OCI-LY1 (cell line): Measurements from ENCODE around the gene RESP18.

Experiments used
- H2AFZ ChIP-seq: fragments of 200-600 bp; sonication (generic), shearing (Covaris generic); 2 replicates; pipeline ENCODE4 v1.6.0; 2014; ENCODE audit warnings: antibody characterized with exemption, mild to moderate bottlenecking, low read length
- H3F3A ChIP-seq: fragments of 200-600 bp; sonication (generic), shearing (Covaris generic); 2 replicates; pipeline ENCODE4 v1.6.0; 2014; ENCODE audit warnings: mild to moderate bottlenecking, antibody characterized with exemption, low read length, moderate library complexity; ENCODE audit not compliant: insufficient read depth
- H3K27ac ChIP-seq: fragments of 200-600 bp; sonication (generic); 2 replicates; pipeline ENCODE4 v1.5.1; 2014; ENCODE audit warnings: low read length, mixed run types, mild to moderate bottlenecking, low read depth; ENCODE audit not compliant: poor library complexity, severe bottlenecking
- H3K27me3 ChIP-seq: fragments of 200-600 bp; sonication (generic); 2 replicates; pipeline ENCODE4 v1.6.0; 2014; ENCODE audit warnings: antibody characterized with exemption, mild to moderate bottlenecking, low read length, moderate library complexity; ENCODE audit not compliant: insufficient read depth
- H3K36me3 ChIP-seq: fragments of 200-600 bp; sonication (generic); 2 replicates; pipeline ENCODE4 v1.6.1; 2014; ENCODE audit warnings: mild to moderate bottlenecking, antibody characterized with exemption, low read length, moderate library complexity, mixed read lengths; ENCODE audit not compliant: insufficient read depth
- H3K4me1 ChIP-seq: fragments of 200-600 bp; sonication (generic); 2 replicates; pipeline ENCODE4 v1.5.1; 2014; ENCODE audit warnings: mild to moderate bottlenecking, low read length, moderate library complexity; ENCODE audit not compliant: insufficient read depth, severe bottlenecking
- H3K4me2 ChIP-seq: fragments of 200-600 bp; sonication (generic), shearing (Covaris generic); 2 replicates; pipeline ENCODE4 v1.6.1; 2014; ENCODE audit warnings: low read length
- H3K4me3 ChIP-seq: fragments of 200-600 bp; sonication (generic); 2 replicates; pipeline ENCODE4 v1.5.1; 2014; ENCODE audit warnings: low read length, low read depth, mild to moderate bottlenecking, mixed read lengths; ENCODE audit not compliant: poor library complexity, severe bottlenecking
- H3K79me2 ChIP-seq: fragments of 200-600 bp; shearing (Covaris generic); 2 replicates; pipeline ENCODE4 v1.6.1; 2016; ENCODE audit warnings: mixed run types, low read length, mixed read lengths; ENCODE audit not compliant: insufficient read depth
- H3K9ac ChIP-seq: fragments of 200-600 bp; sonication (generic), shearing (Covaris generic); 2 replicates; pipeline ENCODE4 v1.6.1; 2014; ENCODE audit warnings: mild to moderate bottlenecking, low read length, mixed read lengths
- H3K9me2 ChIP-seq: fragments of 200-600 bp; sonication (generic), shearing (Covaris generic); 2 replicates; pipeline ENCODE4 v1.6.1; 2014; ENCODE audit warnings: low read depth, mild to moderate bottlenecking, low read length, mixed read lengths
- H3K9me3 ChIP-seq: fragments of 200-600 bp; shearing (Covaris generic); 2 replicates; pipeline ENCODE4 v1.6.1; 2014; ENCODE audit warnings: low read length, mixed read lengths
- H4K20me1 ChIP-seq: fragments of 200-600 bp; sonication (generic), shearing (Covaris generic); 2 replicates; pipeline ENCODE4 v1.6.0; 2016; ENCODE audit warnings: mild to moderate bottlenecking, low read length; ENCODE audit not compliant: insufficient read depth
- EZH2 ChIP-seq: fragments of 200-600 bp; sonication (generic), shearing (Covaris generic); IDR thresholded peaks from 2 replicates; pipeline ENCODE4 v1.8.0; 2017; ENCODE audit warnings: borderline replicate concordance, mixed run types, mild to moderate bottlenecking, antibody characterized with exemption, low read length, moderate library complexity, mixed read lengths
- TF ChIP-seq, protein P1 (sequence below): fragments of 200-600 bp; sonication (generic), shearing (Covaris generic); IDR thresholded peaks from 2 replicates; pipeline ENCODE4 v1.5.1; 2017; ENCODE audit warnings: mild to moderate bottlenecking, antibody characterized with exemption, low read length, moderate library complexity, mixed read lengths

The RESP18 gene

DNA sequence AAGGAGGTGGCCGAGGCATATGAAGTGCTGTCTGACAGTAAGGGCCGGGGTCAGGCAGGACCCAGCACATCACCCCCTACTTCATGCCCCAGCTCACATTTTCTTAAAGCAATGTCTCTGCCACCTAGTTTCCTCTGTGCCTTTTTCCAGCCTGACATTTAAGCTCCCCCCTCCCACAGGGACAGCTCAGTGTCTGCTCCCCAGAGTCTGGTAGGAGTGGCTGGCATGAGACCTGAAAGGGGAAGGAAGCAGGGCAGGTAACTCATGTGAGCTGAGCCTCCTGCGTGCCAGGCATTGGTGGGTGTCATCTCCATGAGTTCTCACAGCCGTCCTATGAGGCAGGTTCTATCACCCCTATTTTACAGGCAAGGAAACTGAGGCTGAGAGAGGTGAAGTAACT is 51.9 kb downstream of the RESP18 start:
- Histone ChIP-seq H3K4me3 (peak overlapping the region; percentile 79), H3K79me2 (peaks cover 16% of the 10 kb centered on the region), H3K9me3 (no peaks in the 10 kb centered on the region), H3K4me2 (peak overlapping the region; percentile 95), H3K36me3 (peaks cover 46% of the 10 kb centered on the region), H2AFZ (no peak overlapping the region), H3K4me1 (peaks cover 48% of the 10 kb centered on the region), H3F3A (no peaks in the 10 kb centered on the region), H3K27me3 (no peaks in the 10 kb centered on the region), H3K9ac (peak overlapping the region; percentile 71; the same call in 1 of the 2 replicates), H3K9me2 (no peaks in the 10 kb centered on the region), H3K27ac (peak overlapping the region; percentile 99), H4K20me1 (no peaks in the 10 kb centered on the region)
- TF ChIP-seq EZH2 = no peak
- TF ChIP-seq, protein P1, sequence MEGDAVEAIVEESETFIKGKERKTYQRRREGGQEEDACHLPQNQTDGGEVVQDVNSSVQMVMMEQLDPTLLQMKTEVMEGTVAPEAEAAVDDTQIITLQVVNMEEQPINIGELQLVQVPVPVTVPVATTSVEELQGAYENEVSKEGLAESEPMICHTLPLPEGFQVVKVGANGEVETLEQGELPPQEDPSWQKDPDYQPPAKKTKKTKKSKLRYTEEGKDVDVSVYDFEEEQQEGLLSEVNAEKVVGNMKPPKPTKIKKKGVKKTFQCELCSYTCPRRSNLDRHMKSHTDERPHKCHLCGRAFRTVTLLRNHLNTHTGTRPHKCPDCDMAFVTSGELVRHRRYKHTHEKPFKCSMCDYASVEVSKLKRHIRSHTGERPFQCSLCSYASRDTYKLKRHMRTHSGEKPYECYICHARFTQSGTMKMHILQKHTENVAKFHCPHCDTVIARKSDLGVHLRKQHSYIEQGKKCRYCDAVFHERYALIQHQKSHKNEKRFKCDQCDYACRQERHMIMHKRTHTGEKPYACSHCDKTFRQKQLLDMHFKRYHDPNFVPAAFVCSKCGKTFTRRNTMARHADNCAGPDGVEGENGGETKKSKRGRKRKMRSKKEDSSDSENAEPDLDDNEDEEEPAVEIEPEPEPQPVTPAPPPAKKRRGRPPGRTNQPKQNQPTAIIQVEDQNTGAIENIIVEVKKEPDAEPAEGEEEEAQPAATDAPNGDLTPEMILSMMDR = no peak

DNA sequence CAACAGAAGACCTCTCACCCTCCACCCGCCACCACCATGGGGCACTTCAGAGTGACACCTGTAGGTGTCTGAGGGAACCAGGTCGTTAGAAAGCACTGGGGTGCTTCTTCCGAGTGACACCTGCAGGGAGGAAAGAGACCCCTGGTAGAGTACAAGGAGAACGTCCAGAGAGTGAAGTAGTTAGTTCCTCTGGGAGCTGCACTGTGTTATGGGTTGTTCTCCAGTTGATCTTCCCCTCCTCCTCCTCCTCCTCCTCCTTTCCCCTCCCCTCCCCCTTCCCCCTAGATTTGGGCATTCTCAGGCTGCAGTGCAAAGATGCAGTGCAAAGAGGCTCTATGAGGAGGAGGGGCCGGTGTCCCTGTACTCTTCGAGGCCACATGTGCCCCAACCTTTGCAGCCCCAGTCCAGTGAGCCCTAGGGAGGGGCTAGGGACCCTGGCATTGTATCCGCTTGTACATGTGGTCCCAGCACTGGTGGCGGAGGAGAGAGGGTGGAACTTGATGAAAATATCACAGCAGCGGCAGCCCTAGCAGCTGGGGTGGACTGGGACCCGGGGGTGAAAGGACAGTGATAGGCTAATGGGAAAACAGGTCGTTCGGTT is 52.5 kb downstream of the RESP18 start:
- Histone ChIP-seq H3K27me3 (no peaks in the 10 kb centered on the region), H2AFZ (no peak overlapping the region), H3K4me2 (peak overlapping the region; percentile 95), H3K4me3 (peak overlapping the region; percentile 79), H3K9ac (peak overlapping the region; percentile 71), H4K20me1 (no peaks in the 10 kb centered on the region), H3K9me3 (no peaks in the 10 kb centered on the region), H3K9me2 (no peaks in the 10 kb centered on the region), H3F3A (no peaks in the 10 kb centered on the region), H3K36me3 (peaks cover 40% of the 10 kb centered on the region), H3K4me1 (peaks cover 54% of the 10 kb centered on the region), H3K79me2 (peaks cover 18% of the 10 kb centered on the region), H3K27ac (peak overlapping the region; percentile 99)
- TF ChIP-seq, protein P1 = peak; percentile 49; the same call in 1 of the 2 replicates
- no peak for TF ChIP-seq EZH2

DNA sequence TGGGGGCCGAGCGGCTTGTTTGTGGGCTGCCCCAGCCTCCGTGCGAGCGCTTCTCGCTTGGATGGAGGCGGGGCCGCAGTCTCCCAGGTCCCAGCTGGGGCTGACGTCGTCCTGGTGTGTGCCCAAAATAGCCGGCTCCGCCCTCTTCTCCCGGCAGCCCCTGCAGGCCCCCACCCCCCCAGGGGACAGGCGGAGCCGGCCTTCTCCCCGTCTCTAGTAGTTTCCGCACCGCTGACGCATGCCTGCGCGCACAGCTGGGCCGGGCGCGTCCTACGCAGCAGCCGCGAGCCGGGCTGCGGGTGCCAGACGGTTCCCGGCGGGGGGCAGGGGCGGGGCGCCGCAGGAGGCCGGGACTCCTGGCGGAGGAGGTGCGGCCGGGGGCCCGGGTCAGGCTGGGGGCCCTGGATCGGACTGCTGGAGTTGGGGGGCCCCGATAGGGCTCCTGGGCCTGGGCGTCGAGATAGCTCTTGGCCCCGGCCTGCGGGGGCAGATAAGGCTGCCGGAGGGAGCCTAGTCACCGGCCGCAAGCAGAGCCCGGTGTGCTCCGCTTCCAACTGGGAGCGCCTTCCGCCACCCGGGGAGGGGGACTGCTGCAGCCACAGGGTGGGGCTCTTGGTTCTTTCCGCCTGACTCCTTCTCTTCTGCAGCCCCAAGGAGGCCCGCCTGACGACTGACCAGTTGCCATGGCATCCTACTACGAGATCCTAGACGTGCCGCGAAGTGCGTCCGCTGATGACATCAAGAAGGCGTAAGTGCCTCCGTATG is 53.2 kb downstream of the RESP18 start, which contains the start of gene DNAJB2:
Gene DNAJB2 (plus strand): TSS at position 216 of the 765 bp plus-strand sequence. CDS start 468 bp downstream, at position 684.
- no peak within 1 kb of the TSS for H2AFZ ChIP-seq

More for the DNA sequence above, 53.2 kb downstream of the RESP18 start, which contains the start of gene DNAJB2:
- H3K9ac ChIP-seq = peak within 1 kb of the TSS; percentile 90
- H3K4me3 ChIP-seq = peak within 1 kb of the TSS; percentile 79
- H3K27ac ChIP-seq = peak within 1 kb of the TSS; percentile 99
- H4K20me1 ChIP-seq = no peaks in the 10 kb centered on the region
- H3K79me2 ChIP-seq = peaks cover 18% of the 10 kb centered on the region
- no peaks in the 10 kb centered on the region for H3F3A ChIP-seq
- H3K4me2 ChIP-seq = peak within 1 kb of the TSS; percentile 95
- peaks cover 33% of the 10 kb centered on the region; the same call in 1 of the 2 replicates for H3K36me3 ChIP-seq
- H3K4me1 ChIP-seq = peaks cover 61% of the 10 kb centered on the region
- no peaks in the 10 kb centered on the region for H3K27me3 ChIP-seq
- no peaks in the 10 kb centered on the region for H3K9me3 ChIP-seq
- TF ChIP-seq EZH2 = no peak
- TF ChIP-seq, protein P1 = no peak
- no peaks in the 10 kb centered on the region for H3K9me2 ChIP-seq
